Body of pancreas (tissue), 4 donors: ENCODE results near the gene AMMECR1. TPM values are rescaled to one million over a fixed set of nuclear protein-coding genes. Genes with fewer than 3 reads are reported as not detected.

Experiments used
- ATAC-seq: fragments of 150-250 bp; one replicate; pipeline ENCODE4 v1.9.1; 2016
- DNase-seq, 4 donors: peaks; one replicate each; pipeline ENCODE4 v3.0.0-alpha.2; 2019
- H3K27ac ChIP-seq, 4 donors: fragments of 200-600 bp; sonication (generic); 1 replicate in 3 of 4; 2 replicates in 1 of 4; pipeline versions ENCODE4 v1.5.1 to v1.6.1; 2016 to 2019; ENCODE audit warnings: mild to moderate bottlenecking in 1 of 4, mixed read lengths in 1 of 4, moderate library complexity in 1 of 4
- H3K27me3 ChIP-seq, 2 donors: fragments of 200-600 bp; sonication (generic); one replicate each; pipeline ENCODE4 v1.6.0; 2016; ENCODE audit warnings: mild to moderate bottlenecking in 1 of 2
- H3K36me3 ChIP-seq, 2 donors: fragments of 200-600 bp; sonication (generic); replicated peaks in 1 of 2; 2 replicates each; pipeline ENCODE4 v1.5.1; 2016; ENCODE audit warnings: low read depth in 2 of 2; ENCODE audit not compliant: insufficient read depth in 1 of 2
- H3K4me1 ChIP-seq: fragments of 200-600 bp; sonication (generic); one replicate; pipeline ENCODE4 v1.6.0; 2016
- H3K4me3 ChIP-seq, 2 donors: fragments of 200-600 bp; sonication (generic); 1 replicate in 1 of 2; 2 replicates in 1 of 2; pipeline ENCODE4 v1.5.1; 2016 to 2019
- H3K9me3 ChIP-seq, 3 donors: fragments of 200-600 bp; sonication (generic); 1 replicate in 2 of 3; 2 replicates in 1 of 3; pipeline ENCODE4 v1.5.1; 2016
- CTCF ChIP-seq, 7 experiments: fragments of 450-650 bp in 4 of 7; fragments of 200-600 bp in 3 of 7; sonication (generic) in 3 of 7; IDR thresholded peaks; one replicate each; pipeline ENCODE4 v1.5.1; 2016 to 2019; ENCODE audit warnings: antibody characterized with exemption in 7 of 7
- POLR2A ChIP-seq, 3 donors: fragments of 450-650 bp; IDR thresholded peaks; one replicate each; pipeline ENCODE4 v1.6.1; 2016; ENCODE audit warnings: antibody characterized with exemption in 3 of 3, mild to moderate bottlenecking in 2 of 3
- WGBS, 2 donors: methylation state at CpG; one replicate each; pipeline ENCODE4 v1.1.5; 2017; 5-methylcytosine and 5-hydroxymethylcytosine counted together
- intact Hi-C: fragments of 100-400 bp; cut with DNase I; formaldehyde crosslinking; loops from one replicate; pipeline ENCODE4 v1.15.1; 2023
- total RNA-seq, 2 donors: library from RNA; depleted of rRNA; stranded (reverse); fragments of >200 nt; gene quantifications; one replicate each; pipeline ENCODE4 v1.1.0, GENCODE V29; 2016

The AMMECR1 gene
- total RNA-seq, 2 donors from 2014 or later: 1.6 to 6.5 TPM

GRCh38 chrX:110257889-110258288, 60.0 kb downstream of the AMMECR1 start:
- Histone ChIP-seq H3K27ac (no peak overlapping the region), H3K4me3 (no peak overlapping the region), H3K9me3 (no peaks in the 10 kb centered on the region), H3K27me3 (no peaks in the 10 kb centered on the region), H3K4me1 (no peaks in the 10 kb centered on the region), H3K36me3 (no peaks in the 10 kb centered on the region)
- DNase-seq (no peak), ATAC-seq (no peak)
- 75 to 86% methylated on average over 1 of the region's 1 CpG for WGBS, 2 donors
- intact Hi-C loops: no loop called here
- TF ChIP-seq POLR2A (IDR thresholded peaks at IDR 0.05): no peak
- no peak for TF ChIP-seq CTCF (IDR thresholded peaks at IDR 0.05)

GRCh38 chrX:110252711-110253110, 65.2 kb downstream of the AMMECR1 start:
- intact Hi-C loops: no loop called here
- TF ChIP-seq POLR2A (IDR thresholded peaks at IDR 0.05) (no peak), CTCF (IDR thresholded peaks at IDR 0.05) (no peak)
- Histone ChIP-seq H3K27ac (no peak overlapping the region), H3K27me3 (no peaks in the 10 kb centered on the region), H3K4me1 (no peaks in the 10 kb centered on the region), H3K9me3 (no peaks in the 10 kb centered on the region), H3K36me3 (no peaks in the 10 kb centered on the region), H3K4me3 (no peak overlapping the region)
- ATAC-seq (no peak), DNase-seq (no peak)
- 79 to 81% methylated on average over 7 of the region's 7 CpGs for WGBS, 2 donors

GRCh38 chrX:110251961-110252360, 65.9 kb downstream of the AMMECR1 start:
- no peak overlapping the region for H3K27ac ChIP-seq
- intact Hi-C loops: no loop called here
- TF ChIP-seq CTCF (IDR thresholded peaks at IDR 0.05): no peak
- no peak for TF ChIP-seq POLR2A (IDR thresholded peaks at IDR 0.05)
- 94 to 100% methylated on average over 1 of the region's 1 CpG for WGBS, 2 donors
- H3K4me1 ChIP-seq: no peaks in the 10 kb centered on the region
- H3K9me3 ChIP-seq: no peaks in the 10 kb centered on the region
- no peak for ATAC-seq
- H3K27me3 ChIP-seq: no peaks in the 10 kb centered on the region
- H3K36me3 ChIP-seq: no peaks in the 10 kb centered on the region
- no peak for DNase-seq
- no peak overlapping the region for H3K4me3 ChIP-seq

GRCh38 chrX:110251526-110251925, 66.4 kb downstream of the AMMECR1 start:
- Histone ChIP-seq H3K4me1 (no peaks in the 10 kb centered on the region), H3K27me3 (no peaks in the 10 kb centered on the region), H3K27ac (no peak overlapping the region), H3K9me3 (no peaks in the 10 kb centered on the region), H3K4me3 (no peak overlapping the region), H3K36me3 (no peaks in the 10 kb centered on the region)
- ATAC-seq: no peak
- no peak for DNase-seq
- intact Hi-C loops: no loop called here
- WGBS, 2 donors: 67 to 100% methylated on average over 1 of the region's 1 CpG
- TF ChIP-seq CTCF (IDR thresholded peaks at IDR 0.05): no peak
- TF ChIP-seq POLR2A (IDR thresholded peaks at IDR 0.05): no peak

GRCh38 chrX:110250847-110251246, 67.0 kb downstream of the AMMECR1 start:
- H3K27ac ChIP-seq: no peak overlapping the region
- DNase-seq (no peak), ATAC-seq (no peak)
- no peak overlapping the region for H3K4me3 ChIP-seq
- intact Hi-C loops: no loop called here
- TF ChIP-seq POLR2A (IDR thresholded peaks at IDR 0.05) (no peak), CTCF (IDR thresholded peaks at IDR 0.05) (no peak)
- H3K36me3 ChIP-seq: no peaks in the 10 kb centered on the region
- 94 to 95% methylated on average over 1 of the region's 1 CpG for WGBS, 2 donors
- H3K9me3 ChIP-seq: no peaks in the 10 kb centered on the region
- H3K4me1 ChIP-seq: no peaks in the 10 kb centered on the region
- H3K27me3 ChIP-seq: no peaks in the 10 kb centered on the region
